Mammary epithelial cell (primary cell): ENCODE data around the gene ZDHHC13.

ENCODE experiments used
- EZH2 ChIP-seq: IDR thresholded peaks from 2 replicates; pipeline ENCODE4 v1.6.1; 2012; ENCODE audit warnings: low read length, inconsistent platforms, borderline replicate concordance
- TF ChIP-seq, protein P1 (sequence below), 2 donors: IDR thresholded peaks in 1 of 2; conservative IDR thresholded peaks in 1 of 2; 2 replicates each; pipeline ENCODE4 v1.5.1; 2011 to 2012; ENCODE audit warnings: inconsistent platforms in 2 of 2, low read length in 2 of 2, mild to moderate bottlenecking in 2 of 2, control low read depth in 1 of 2, low read depth in 1 of 2; ENCODE audit not compliant: insufficient read depth in 1 of 2; ENCODE audit errors: extremely low read depth in 1 of 2

DNA sequence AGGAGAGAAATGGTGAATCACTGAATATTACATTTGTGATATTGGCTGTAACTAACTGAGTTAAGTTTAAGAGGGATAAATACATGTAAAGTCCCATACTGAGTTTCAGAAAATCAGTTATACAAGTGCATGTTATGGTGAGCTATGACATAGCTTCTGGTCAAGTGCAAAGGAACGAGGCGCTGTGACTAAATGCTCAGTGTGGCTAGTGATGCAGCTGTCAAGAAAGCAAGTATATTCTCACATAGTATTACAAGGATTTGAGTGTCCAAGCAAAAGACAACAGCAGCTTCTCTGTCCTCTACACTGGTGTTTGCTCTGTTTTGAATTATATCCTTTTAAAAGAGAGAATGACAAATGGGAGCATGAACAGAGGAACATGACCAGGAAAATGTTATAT lies 44.7 kb downstream of the ZDHHC13 start:
- TF ChIP-seq, protein P1, sequence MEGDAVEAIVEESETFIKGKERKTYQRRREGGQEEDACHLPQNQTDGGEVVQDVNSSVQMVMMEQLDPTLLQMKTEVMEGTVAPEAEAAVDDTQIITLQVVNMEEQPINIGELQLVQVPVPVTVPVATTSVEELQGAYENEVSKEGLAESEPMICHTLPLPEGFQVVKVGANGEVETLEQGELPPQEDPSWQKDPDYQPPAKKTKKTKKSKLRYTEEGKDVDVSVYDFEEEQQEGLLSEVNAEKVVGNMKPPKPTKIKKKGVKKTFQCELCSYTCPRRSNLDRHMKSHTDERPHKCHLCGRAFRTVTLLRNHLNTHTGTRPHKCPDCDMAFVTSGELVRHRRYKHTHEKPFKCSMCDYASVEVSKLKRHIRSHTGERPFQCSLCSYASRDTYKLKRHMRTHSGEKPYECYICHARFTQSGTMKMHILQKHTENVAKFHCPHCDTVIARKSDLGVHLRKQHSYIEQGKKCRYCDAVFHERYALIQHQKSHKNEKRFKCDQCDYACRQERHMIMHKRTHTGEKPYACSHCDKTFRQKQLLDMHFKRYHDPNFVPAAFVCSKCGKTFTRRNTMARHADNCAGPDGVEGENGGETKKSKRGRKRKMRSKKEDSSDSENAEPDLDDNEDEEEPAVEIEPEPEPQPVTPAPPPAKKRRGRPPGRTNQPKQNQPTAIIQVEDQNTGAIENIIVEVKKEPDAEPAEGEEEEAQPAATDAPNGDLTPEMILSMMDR (conservative IDR thresholded peaks at IDR 0.05 in 1 of 2, IDR thresholded peaks at IDR 0.05 in 1 of 2; ENCODE audit: extremely low read depth in 1 of 2, insufficient read depth in 1 of 2, low read depth in 1 of 2, low read length in 2 of 2) = no peak
- TF ChIP-seq EZH2 = no peak
